Cortex of kidney (tissue), 1 donor: Measurements from ENCODE around the gene DCHS1.

ENCODE experiments used
- DNase-seq: peaks from one replicate; lab custom pipeline; 2025; lab: John Stamatoyannopoulos, UW

DCHS1 gene

DNA sequence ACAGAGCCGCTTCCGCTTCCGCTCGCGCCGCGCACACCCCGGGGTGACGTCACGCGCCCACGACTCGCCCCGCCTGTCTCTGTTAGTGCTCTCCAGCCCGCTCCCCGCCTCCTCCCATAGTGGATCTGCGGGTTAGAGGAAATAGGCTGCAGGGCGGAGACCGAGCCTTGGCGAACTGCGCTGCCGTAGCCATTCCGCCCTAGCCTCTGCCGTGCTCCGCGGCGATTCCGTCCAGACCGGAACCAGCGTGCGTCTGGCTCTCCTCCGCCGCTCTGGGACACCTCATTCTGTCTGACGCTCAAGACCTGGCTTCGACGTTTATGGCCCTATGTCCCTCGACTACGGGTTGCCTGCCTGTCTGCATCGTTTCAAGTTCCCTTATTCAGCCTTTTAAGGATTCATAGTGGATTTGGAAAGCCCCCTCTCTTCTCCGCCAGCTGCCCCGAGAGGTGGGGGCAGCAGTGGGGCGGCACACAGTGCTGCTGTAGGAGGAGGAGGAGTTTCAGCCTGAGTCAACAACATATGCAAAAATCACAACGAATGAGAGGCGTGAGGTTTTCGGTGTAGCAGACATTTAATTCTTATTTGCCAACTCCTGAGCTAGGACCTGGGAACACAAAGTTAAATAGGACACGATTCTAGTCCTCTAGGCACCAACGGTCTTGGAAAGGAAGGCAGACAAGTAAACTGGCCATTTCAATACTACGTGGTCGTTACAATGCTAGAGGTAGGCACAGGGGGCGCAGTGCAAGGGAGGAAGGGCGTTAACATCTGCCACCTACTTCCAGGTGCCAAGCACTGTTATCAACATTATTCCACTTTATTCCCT, 43.2 kb downstream of the DCHS1 start, which contains the start of gene TAF10:
TAF10 (minus strand) TSS at position 4 of the 829 bp plus-strand sequence. CDS start 27 bp downstream, outside the sequence.
- no peak for DNase-seq

DNA sequence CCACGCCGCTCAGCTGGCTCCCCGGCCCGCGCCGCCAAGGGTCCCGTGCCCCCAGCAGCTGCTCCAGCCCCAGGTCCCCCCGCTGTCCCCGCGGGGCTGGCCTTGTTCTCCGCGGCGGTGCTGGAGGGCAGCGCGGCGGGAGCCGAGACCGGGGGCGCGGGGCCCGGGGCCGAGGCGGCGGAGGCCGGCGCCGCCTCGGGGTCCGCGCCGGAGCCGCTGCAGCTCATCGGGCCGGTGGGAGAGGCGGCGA, 43.7 kb downstream of the DCHS1 start:
- DNase-seq, result no peak

DNA sequence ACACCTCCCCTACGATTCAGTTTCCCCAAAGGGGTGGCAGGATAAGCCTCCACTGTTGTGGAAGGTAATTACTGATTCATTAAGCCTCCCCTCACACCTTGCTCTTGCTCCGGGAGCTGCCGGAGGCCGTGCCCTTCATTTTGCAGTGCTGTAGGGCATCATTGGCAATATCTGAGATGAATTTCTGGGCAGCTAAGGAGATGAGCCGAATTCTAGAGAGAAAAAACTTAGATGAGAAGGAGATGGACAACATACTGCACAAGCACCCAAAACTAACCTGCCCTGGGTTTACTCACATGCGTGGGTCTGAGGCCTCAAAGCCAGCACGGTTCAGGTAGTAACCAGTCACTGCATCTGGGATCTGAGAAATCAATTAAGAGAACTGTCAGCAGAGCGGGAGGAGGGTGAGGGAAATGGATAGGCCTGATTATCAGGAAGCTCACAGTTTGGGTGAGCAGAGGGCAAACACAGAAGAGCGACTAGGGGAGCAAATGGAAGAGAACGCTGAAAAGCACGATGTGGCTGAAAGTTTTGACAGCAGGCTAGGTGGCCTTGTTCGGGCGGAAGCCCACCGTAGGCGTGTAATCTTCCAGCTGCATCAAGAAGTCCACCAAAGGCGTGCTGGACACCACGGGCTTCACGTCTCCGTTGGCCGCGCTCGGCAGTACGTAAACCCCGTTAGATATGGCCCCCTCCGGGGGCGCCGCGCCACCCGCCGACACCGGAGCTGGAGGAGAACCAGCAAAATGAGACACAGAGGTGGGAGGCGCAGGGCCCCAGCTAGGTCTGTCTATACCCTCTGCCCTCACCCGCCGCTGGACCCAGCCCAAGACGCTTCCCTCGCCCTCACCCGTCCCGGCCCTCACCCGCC, 44.3 kb downstream of the DCHS1 start:
- DNase-seq, result no peak

DNA sequence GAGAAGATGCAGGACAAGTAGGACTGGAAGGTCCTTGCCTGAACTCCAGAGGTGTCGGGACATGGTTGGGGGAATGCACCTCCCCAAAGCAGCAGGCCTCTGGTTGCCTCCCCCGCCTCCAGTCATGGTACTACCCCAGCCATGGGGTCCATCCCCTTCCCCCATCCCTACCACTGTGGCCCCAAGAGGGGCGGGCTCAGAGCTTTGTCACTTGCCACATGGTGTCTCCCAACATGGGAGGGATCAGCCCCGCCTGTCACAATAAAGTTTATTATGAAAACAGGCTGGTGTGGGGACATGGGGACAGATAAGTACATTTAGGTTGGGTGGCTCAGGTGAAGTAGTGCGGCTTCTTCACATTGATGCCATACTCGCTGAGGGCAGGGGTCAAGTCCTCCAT, 45.0 kb downstream of the DCHS1 start:
- no peak for DNase-seq

DNA sequence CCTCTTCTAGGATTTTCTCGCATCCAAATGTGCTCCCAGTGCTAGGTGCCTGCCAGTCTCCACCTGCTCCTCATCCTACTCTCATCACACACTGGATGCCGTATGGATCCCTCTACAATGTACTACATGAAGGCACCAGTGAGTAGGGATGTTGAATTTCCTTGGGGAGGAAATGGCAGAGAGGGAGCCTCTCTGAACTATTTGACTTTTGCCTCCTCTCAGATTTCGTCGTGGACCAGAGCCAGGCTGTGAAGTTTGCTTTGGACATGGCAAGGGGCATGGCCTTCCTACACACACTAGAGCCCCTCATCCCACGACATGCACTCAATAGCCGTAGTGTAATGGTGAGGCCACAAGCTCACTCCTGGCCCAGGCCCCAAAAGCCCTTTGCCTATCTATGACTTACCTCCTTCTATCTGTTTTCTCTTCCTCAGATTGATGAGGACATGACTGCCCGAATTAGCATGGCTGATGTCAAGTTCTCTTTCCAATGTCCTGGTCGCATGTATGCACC, 46.0 kb downstream of the DCHS1 start:
- no peak for DNase-seq

DNA sequence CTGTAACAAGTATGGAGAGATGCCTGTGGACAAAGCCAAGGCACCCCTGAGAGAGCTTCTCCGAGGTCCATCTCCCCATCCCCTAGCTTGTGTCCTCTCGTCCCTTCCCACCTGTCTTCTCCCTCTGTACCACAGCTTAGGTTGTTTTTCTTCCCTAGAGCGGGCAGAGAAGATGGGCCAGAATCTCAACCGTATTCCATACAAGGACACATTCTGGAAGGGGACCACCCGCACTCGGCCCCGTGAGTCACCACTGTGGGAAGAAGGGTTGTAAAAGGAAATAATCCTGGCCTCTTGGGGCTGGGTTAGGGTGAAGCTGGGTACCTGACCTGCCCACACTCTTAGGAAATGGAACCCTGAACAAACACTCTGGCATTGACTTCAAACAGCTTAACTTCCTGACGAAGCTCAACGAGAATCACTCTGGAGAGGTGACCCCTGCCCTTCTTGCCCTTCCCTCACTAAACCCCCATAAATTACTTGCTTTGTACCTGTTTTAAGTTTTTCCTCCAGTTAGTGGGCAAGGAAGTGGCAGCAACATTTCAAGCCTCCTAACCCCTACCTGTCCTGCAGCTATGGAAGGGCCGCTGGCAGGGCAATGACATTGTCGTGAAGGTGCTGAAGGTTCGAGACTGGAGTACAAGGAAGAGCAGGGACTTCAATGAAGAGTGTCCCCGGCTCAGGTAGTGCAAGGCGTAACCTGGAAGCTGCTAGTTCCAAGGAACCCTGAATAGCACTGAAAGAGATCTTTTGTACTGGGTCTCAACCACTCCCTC, 46.7 kb downstream of the DCHS1 start:
- no peak for DNase-seq

DNA sequence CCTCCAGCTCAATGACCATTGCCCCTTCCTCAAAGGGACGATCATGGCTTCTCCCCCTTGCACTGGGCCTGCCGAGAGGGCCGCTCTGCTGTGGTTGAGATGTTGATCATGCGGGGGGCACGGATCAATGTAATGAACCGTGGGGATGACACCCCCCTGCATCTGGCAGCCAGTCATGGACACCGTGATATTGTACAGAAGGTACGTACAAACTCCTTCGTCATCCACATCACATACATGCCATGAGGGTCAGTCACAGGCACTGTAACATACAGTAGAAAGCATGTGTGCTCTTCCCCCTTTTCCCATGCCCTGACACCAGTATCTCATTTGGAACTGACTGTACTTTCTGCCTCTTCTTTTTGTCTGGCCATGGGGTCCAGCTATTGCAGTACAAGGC, 47.6 kb downstream of the DCHS1 start:
- DNase-seq, result no peak

DNA sequence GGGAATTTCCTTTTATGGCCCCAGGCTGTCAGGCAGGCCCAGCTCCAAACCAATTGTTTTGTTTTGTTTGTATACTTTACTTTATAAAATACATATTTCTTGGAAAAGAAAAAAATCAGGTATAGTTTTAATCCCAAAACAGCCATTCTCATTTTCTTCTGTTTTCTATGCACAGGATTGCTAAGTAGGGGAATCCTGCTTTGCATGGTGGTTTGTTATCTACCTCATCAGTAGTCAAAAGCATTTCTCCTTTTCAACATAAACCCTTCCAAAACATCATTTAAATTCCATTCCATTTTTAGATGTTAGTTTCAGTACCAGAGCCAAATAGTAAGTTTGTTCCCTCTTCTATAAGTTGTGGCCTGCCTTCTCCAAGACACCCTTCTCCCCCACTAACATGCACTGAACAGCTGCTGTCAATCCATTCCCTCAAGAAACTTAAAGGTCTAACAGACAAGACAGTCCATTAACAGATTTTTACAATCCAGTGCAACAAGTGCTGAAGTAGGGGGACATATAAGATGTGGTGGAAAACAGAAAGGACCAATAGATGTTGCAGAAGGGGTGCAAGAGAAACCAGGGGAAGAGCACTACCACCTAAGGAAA, 48.3 kb downstream of the DCHS1 start:
- DNase-seq, result no peak

DNA sequence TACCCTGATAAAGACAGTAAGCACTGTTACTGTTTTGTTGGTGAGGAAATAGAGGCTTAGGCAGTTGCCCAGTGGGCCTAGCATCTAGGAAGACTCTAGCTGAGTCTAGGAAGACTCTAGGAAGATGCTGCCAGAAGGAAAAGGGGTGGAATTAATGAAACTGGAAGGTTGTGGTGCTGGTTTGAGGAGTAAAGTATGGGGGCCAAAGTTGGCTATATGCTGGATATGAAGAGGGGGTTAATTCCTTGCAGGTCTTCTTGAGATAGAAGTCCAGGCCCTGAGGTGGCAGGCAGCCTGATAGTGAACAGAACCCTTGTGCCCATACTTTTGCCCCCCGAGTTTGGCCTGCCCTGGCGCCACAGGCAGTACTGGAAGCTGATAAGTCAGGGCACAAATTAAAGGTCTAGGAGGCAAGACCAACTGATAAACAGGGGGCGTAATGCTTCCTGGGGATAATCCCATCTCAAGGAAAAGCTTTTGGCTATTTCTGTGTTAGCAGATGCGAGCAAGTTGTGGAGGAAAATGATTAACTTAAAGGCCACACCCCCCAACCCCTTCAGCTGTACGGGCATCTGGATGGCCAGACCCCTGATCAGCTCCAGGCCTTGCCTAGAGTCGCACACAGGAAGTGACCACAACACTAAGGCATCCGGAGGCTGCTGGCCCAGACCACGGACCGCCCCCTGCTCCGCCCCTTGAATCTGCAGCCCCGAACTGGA, 49.0 kb downstream of the DCHS1 start:
- no peak for DNase-seq

DNA sequence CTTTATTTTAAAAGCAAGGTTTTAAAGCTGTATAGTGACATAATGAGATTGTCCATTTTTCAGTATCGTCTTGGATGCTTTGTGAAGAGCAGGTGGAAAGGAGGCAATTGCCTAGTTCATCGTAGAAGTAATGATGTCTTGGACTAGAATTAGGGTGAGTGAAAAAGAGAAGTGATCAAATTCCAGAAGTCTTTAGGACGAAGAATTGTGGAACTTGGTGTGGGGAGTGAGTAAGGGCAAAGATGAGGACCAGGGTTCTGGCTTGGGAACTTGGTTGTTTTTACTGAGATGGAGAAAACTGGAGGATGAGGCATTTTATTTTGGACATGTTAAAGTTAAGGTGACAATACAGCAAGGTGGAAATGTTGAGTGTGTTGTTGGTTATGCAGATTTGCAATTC, 50.8 kb downstream of the DCHS1 start:
- DNase-seq, result no peak

DNA sequence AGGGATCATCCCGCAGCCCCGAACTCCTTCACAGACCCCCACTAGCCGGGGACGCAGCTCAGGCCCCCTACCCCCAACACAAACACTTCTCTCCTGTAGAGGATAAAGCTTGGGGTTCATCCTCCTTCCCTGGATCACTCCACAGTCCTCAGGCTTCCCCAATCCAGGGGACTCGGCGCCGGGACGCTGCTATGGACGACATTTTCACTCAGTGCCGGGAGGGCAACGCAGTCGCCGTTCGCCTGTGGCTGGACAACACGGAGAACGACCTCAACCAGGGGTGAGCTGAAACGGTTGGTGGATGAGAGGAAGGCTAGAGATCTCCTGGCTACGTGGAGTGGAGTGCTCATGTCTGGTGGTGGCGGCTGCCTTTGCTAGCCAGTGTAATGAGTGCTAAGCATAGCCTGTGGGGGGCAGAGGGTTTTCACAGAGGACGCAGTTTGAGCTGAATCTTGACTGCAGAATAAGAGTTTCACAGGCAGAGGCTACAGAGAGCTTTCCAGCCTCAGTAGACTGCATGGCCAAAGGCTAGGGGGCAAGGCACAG, 51.5 kb downstream of the DCHS1 start:
- DNase-seq, result no peak

DNA sequence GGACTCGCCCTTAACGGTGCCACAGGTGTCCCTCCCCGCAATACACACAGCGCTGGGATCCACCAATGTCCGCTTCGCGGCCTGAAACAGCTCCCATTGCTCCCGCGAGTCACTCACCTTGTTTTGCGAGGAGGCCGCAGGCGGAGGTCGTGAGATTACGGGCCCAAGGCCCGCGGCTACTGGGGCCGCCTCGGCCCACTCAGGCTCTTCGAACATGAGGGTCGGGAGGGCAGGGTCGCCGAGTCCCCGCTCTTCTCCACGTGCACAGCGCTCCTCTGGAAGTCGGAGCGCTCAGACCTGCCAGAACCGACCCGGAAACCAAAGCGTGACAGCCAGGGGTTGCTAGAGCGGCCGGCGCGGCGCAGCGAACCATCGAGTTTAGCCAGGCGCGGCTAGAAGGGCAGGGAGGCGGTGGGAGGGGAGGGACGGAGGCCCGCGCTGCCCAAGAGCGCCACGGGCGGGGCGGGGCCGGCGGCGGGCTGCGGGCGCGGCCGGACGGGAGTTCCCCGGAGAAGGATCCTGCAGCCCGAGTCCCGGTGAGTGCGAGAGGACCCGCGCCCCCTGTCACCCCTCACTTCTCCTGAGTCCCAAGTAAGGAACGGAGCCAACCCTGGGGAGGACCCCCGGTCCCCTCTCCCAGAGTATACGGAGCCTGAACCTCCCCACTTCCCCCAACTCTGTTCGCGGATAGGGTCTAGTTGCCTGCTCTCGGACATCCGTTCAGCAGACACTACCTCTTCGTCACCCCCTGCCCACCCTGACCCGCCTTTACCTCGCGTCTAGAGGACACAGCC, 52.1 kb downstream of the DCHS1 start, which contains the start of the genes ILK and RRP8:
ILK (plus strand) TSS at position 488 of the 794 bp plus-strand sequence. CDS start 498 bp downstream, outside the sequence.
RRP8 (minus strand) TSS at position 330 of the 794 bp plus-strand sequence; CDS start at position 216, 114 bp downstream.
- DNase-seq, result peak; percentile 83

DNA sequence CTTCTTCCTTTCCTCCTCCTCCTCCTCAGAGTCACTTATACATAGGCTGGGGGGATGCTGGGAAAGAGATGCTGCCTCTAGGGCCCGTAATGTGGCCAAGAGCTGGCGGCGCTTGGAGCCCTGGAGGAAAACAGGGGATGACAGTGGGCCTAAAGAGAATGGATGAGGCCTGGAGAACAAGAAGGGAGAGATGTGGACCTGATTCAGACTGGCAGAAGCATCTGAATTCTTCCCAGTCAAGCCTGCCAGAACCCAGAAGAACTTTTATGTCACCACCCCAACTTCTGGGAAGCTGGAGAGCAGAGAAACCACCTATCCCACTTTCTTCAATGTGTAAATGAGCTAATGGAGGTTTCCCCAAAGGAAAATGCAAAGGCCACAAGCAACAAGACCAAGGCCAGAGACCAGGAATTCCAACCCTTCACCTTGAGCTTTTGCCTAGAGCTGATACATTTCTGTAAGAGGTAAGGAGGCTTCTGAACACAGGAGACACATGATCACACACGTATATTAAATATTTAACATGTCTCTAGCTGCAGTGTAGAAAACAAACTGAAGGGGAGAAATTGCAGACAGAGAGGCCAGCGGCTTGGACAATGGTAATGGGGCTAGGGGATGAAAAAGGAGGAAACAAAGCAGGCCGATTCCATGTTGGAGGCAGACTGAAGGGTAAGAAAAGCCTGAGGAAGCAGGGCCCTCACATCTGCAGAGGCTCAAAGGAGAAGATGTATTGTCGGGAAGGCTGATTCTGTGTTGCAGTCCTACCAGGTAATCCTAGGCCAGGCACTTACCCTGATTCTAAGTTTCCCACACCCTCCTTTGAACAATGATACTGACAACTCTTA, 53.3 kb downstream of the DCHS1 start:
- no peak for DNase-seq

DNA sequence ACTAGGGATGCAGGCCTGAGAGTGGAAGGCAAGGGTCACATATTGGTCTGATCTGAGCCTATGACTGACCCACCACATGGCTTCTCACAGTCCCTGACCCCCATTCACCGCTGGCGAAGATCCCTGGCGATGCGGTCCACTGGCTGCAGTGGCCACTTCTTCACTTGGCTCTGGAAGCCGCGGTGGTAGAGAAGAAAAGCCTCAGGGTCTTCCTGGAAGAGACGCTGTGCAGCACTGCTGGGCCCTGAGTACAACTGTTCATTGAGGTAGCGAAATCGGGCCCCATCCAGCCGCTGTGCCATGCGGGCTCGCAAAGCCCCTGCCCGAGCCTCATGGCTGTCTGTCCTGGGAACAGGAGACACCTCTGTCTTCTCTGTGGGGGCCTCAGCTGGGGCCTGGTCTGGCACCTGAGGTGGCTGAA, 54.6 kb downstream of the DCHS1 start:
- DNase-seq, result no peak

DNA sequence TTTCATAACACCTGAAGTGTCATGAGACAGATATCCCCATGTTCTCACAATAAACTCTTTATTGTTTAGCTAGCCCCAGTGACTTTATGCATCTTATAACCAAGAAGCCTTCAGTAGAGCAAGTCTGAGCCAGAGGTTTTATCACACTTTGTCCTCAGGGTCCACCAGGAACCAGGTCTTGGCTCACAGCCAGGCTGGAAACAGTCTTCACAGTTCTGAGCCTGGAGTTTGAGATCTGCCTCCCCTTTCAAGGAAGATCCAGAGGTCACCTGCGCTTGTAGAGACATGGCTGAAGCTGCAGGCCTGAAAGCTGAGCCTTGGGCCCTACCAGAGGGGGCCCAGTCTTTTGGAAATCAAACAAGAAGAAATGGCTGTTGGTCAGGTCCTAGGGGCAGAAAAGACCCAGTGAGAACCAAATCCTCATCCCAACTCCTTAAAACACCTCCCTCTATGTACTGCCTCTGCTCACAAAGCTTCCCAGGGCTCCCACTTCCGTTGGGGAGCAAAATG, 55.7 kb downstream of the DCHS1 start:
- DNase-seq, result no peak

DNA sequence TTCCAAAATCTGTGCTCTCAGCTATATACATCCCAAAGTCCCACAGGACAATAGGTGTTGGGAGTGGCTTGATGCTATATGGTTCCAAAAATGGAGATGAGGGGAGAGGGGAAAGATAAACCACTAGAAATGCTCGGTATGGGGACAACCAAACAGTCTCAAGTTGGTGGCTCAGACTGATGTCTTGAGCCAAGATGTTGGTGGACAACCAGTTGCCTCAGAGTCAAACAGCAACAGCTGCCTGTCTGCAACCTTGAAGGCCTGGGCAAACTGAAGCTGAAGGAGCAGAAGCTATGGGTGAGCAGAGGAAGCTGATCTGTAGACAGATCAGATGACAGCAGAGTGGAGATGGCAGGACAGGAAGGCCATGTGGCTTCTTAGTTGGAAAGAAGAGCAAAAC, 56.2 kb downstream of the DCHS1 start:
- no peak for DNase-seq

DNA sequence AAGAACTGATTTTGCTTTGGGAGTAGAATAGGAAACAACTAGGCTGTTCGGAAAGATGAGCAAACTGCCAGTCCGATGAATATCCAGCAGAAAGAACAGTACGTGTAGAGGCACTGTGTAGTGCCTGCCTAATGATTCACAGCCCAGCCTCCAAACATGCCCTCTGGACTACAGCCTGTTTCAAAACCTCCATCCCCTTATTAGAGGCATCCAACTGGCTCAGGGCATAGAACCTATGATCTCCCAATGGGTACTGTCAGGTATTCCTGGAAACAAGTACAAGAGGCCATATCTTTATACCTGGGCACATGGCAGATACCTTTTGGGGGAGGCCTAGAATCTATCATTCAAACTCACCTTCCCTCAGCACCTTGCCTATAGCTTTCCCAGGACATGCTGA, 57.1 kb downstream of the DCHS1 start:
- DNase-seq, result no peak

DNA sequence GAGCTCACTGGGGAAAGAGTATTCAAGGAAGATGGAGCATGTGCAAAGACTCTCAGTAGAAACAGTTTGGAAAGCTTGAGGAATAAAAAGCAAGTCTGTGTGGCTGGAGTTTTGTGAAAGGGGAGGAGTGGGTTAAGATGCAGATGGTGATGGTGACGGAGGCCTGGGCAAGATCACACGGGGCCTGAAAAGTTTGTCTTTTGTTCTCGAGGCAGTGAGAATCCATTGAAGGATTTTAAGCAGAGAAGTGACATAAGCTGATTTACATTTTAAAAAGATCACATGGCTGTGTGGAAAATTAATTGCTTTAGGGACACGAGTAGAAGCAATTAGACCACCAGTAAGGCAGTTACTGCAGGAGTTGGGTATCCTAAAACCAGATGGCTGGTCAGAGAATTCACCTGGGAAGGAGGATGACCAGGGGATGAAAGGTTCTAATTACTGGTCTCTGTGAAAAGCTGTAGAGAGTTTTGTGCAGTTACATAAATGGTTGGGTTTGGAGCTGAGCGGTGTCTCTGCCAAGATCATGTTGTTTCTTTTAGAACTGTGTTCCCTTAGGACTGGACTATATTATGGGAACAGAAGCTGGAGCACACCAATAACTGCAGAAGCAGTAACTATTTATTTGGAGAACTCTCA, 59.3 kb downstream of the DCHS1 start:
- DNase-seq, result no peak
